HepG2 (cell line): ENCODE measurements around the gene KXD1. TPM values are rescaled to one million over a fixed set of nuclear protein-coding genes. Genes with fewer than 3 reads are reported as not detected.

Experiments
- ATF7 ChIP-seq, 2 experiments: fragments of 450-650 bp in 1 of 2; sonication (generic) in 1 of 2; formaldehyde crosslinking in 1 of 2; IDR thresholded peaks; 2 replicates each; pipeline versions ENCODE4 v1.4.0 to v1.6.1; 2016 to 2020; ENCODE audit warnings: antibody characterized with exemption in 1 of 2, mild to moderate bottlenecking in 1 of 2, missing genetic modification reagents in 1 of 2
- BCL6 ChIP-seq: IDR thresholded peaks from 2 replicates; pipeline ENCODE4 v1.6.1; 2016; ENCODE audit warnings: missing genetic modification reagents, missing compliant biosample characterization
- CENPX ChIP-seq: sonication (generic); formaldehyde crosslinking; IDR thresholded peaks from 2 replicates; pipeline ENCODE4 v1.9.0; 2021; ENCODE audit warnings: mild to moderate bottlenecking, missing genetic modification reagents, moderate library complexity
- EED ChIP-seq: sonication (generic); formaldehyde crosslinking; IDR thresholded peaks from 2 replicates; pipeline ENCODE4 v1.5.0; 2020; ENCODE audit warnings: mild to moderate bottlenecking, missing genetic modification reagents
- HES4 ChIP-seq: sonication (generic); formaldehyde crosslinking; IDR thresholded peaks from 2 replicates; pipeline ENCODE4 v1.9.0; 2021; ENCODE audit warnings: mild to moderate bottlenecking, missing genetic modification reagents, borderline replicate concordance
- HMG20A ChIP-seq: IDR thresholded peaks from 2 replicates; pipeline ENCODE4 v1.6.1; 2016; ENCODE audit warnings: borderline replicate concordance
- IRF9 ChIP-seq: sonication (generic); formaldehyde crosslinking; IDR thresholded peaks from 2 replicates; pipeline ENCODE4 v1.8.0; 2022; ENCODE audit warnings: missing genetic modification reagents, mild to moderate bottlenecking, borderline replicate concordance
- MED1 ChIP-seq: sonication (generic); formaldehyde crosslinking; IDR thresholded peaks from 2 replicates; pipeline ENCODE4 v1.4.0; 2020; ENCODE audit warnings: missing genetic modification reagents
- MEIS1 ChIP-seq: sonication (generic); formaldehyde crosslinking; IDR thresholded peaks from 2 replicates; pipeline ENCODE4 v1.9.0; 2021; ENCODE audit warnings: mild to moderate bottlenecking, missing genetic modification reagents, moderate library complexity, borderline replicate concordance
- NFYC ChIP-seq: IDR thresholded peaks from 2 replicates; pipeline ENCODE4 v1.6.1; 2016; ENCODE audit warnings: missing genetic modification reagents, missing compliant biosample characterization
- PCBP2 ChIP-seq: fragments of 200-400 bp; formaldehyde crosslinking; optimal IDR thresholded peaks from 2 replicates; pipeline ENCODE3; 2018; ENCODE audit warnings: low read length, low read depth; ENCODE audit not compliant: poor library complexity, severe bottlenecking
- THYN1 ChIP-seq: sonication (generic); formaldehyde crosslinking; IDR thresholded peaks from 2 replicates; pipeline ENCODE4 v1.8.1; 2023; ENCODE audit warnings: low read depth, mild to moderate bottlenecking, moderate library complexity, missing genetic modification reagents, borderline replicate concordance
- TOE1 ChIP-seq: sonication (generic); formaldehyde crosslinking; IDR thresholded peaks from 2 replicates; pipeline ENCODE4 v1.4.0; 2020; ENCODE audit warnings: mild to moderate bottlenecking, missing genetic modification reagents
- XBP1 ChIP-seq: sonication (generic); formaldehyde crosslinking; IDR thresholded peaks from 2 replicates; pipeline ENCODE4 v1.5.0; 2020; ENCODE audit warnings: missing genetic modification reagents
- YEATS4 ChIP-seq: sonication (generic); formaldehyde crosslinking; IDR thresholded peaks from 2 replicates; pipeline ENCODE4 v1.4.0; 2020; ENCODE audit warnings: missing genetic modification reagents, borderline replicate concordance
- ZBTB49 ChIP-seq: sonication (generic); formaldehyde crosslinking; IDR thresholded peaks from 2 replicates; pipeline ENCODE4 v1.4.0; 2020; ENCODE audit warnings: missing genetic modification reagents, borderline replicate concordance
- ZNF121 ChIP-seq: sonication (generic); formaldehyde crosslinking; IDR thresholded peaks from 2 replicates; pipeline ENCODE4 v1.5.0; 2020; ENCODE audit warnings: mild to moderate bottlenecking, missing genetic modification reagents
- ZNF225 ChIP-seq: sonication (generic); formaldehyde crosslinking; IDR thresholded peaks from 2 replicates; pipeline ENCODE4 v1.4.0; 2020; ENCODE audit warnings: mild to moderate bottlenecking, missing genetic modification reagents
- ZNF460 ChIP-seq: sonication (generic); formaldehyde crosslinking; IDR thresholded peaks from 2 replicates; pipeline ENCODE4 v1.5.1; 2020; ENCODE audit warnings: missing genetic modification reagents, mild to moderate bottlenecking, borderline replicate concordance
- ZNF513 ChIP-seq: sonication (generic); formaldehyde crosslinking; conservative IDR thresholded peaks from 2 replicates; pipeline ENCODE4 v1.5.0; 2020; ENCODE audit warnings: missing genetic modification reagents
- ZNF782 ChIP-seq: sonication (generic); formaldehyde crosslinking; IDR thresholded peaks from 2 replicates; pipeline ENCODE4 v1.4.0; 2020; ENCODE audit warnings: missing genetic modification reagents, mild to moderate bottlenecking, borderline replicate concordance
- ZNF784 ChIP-seq: sonication (generic); formaldehyde crosslinking; IDR thresholded peaks from 2 replicates; pipeline ENCODE4 v1.5.1; 2020; ENCODE audit warnings: missing genetic modification reagents, mild to moderate bottlenecking, borderline replicate concordance
- polyA plus RNA-seq, 8 experiments: library from polyadenylated mRNA; depleted of rRNA in 3 of 8; stranded (reverse) in 7 of 8; unstranded in 1 of 8; fragments of >200 nt; fragmentation: Illumina TruSeq in 4 of 8; extraction: Trizol in 4 of 8; gene quantifications; 2 replicates each; pipeline versions ENCODE4 v1.2.1 to v1.2.3, GENCODE V29; 2011 to 2016; ENCODE audit warnings: low read depth in 4 of 8, missing spikeins in 1 of 8, mixed read lengths in 1 of 8; ENCODE audit not compliant: insufficient read depth in 1 of 8
- total RNA-seq, 5 experiments: library from RNA; depleted of rRNA; stranded (reverse); fragments of >200 nt; fragmentation: Illumina TruSeq; extraction: Trizol; gene quantifications; 2 replicates each; pipeline ENCODE4 v1.2.3, GENCODE V29; 2016; ENCODE audit warnings: low read depth in 1 of 5

KXD1 gene
- total and polyA plus RNA-seq, 2 of the 13 experiments (the other 11 are each of a cell fraction or from before 2014, with no cell fraction given), result 44.6 to 143 TPM

GRCh38 chr19:18557411-18558201 is at the start of gene KXD1 (continued):
- TF ChIP-seq EED (CRISPR knock-in tag), result no peak
- TF ChIP-seq ZNF513, result no peak
- TF ChIP-seq THYN1 (CRISPR knock-in tag), result no peak
- 0 out of 2 replicates have a peak, but pooled peaks have one; percentile 24 for TF ChIP-seq IRF9 (CRISPR knock-in tag)
- 0 out of 2 replicates have a peak, but pooled peaks have one; percentile 26 for TF ChIP-seq ZNF225 (CRISPR knock-in tag)
- TF ChIP-seq XBP1 (CRISPR knock-in tag), result no peak
- no peak for TF ChIP-seq PCBP2
- no peak for TF ChIP-seq HMG20A (CRISPR knock-in tag)
- TF ChIP-seq ZNF782, result no peak
- TF ChIP-seq TOE1 (CRISPR knock-in tag), result no peak
- TF ChIP-seq ZBTB49 (CRISPR knock-in tag), result no peak
- peak; percentile 78 for TF ChIP-seq NFYC (CRISPR knock-in tag)
- TF ChIP-seq ZNF460, result no peak
- TF ChIP-seq ZNF121, result 0 out of 2 replicates have a peak, but pooled peaks have one; percentile 49
- peak; percentile 64 for TF ChIP-seq MED1 (CRISPR knock-in tag)
- no peak for TF ChIP-seq CENPX (CRISPR knock-in tag)
- TF ChIP-seq ZNF784 (CRISPR knock-in tag), result no peak
- no peak for TF ChIP-seq ATF7 (IDR thresholded peaks at IDR 0.05)
- TF ChIP-seq ATF7 (CRISPR knock-in tag; IDR thresholded peaks at IDR 0.05), result no peak
- TF ChIP-seq MEIS1, result no peak
- peak; percentile 68; the same call in 1 of the 2 replicates for TF ChIP-seq YEATS4
- TF ChIP-seq HES4 (CRISPR knock-in tag), result no peak
- peak; percentile 20; the same call in 1 of the 2 replicates for TF ChIP-seq BCL6 (CRISPR knock-in tag)
